Liver (tissue), 9 donors: ENCODE data around the gene CAMKMT. TPM values are rescaled to one million over a fixed set of nuclear protein-coding genes. Genes with fewer than 3 reads are reported as not detected.

Source experiments
- DNase-seq: peaks from one replicate; pipeline ENCODE4 v3.0.0-alpha.2; 2017; ENCODE audit warnings: low spot score
- H3K27ac ChIP-seq, 2 donors: one replicate each; pipeline ENCODE4 v1.7.0; 2013; ENCODE audit warnings: inconsistent platforms in 2 of 2, low read length in 2 of 2, control low read depth in 1 of 2, low read depth in 1 of 2, mild to moderate bottlenecking in 1 of 2
- H3K27me3 ChIP-seq, 4 donors: one replicate each; pipeline versions ENCODE4 v1.6.1 to v1.7.0; 2013; ENCODE audit warnings: low read length in 3 of 4, inconsistent platforms in 1 of 4, mild to moderate bottlenecking in 1 of 4, moderate library complexity in 1 of 4; ENCODE audit not compliant: control insufficient read depth in 4 of 4, insufficient read depth in 4 of 4
- H3K36me3 ChIP-seq, 4 donors: one replicate each; pipeline versions ENCODE4 v1.6.1 to v1.7.0; 2013; ENCODE audit warnings: low read length in 3 of 4, mild to moderate bottlenecking in 3 of 4, low read depth in 1 of 4, moderate library complexity in 1 of 4; ENCODE audit not compliant: control insufficient read depth in 4 of 4, insufficient read depth in 3 of 4
- H3K4me1 ChIP-seq, 4 donors: one replicate each; pipeline versions ENCODE4 v1.6.1 to v1.7.0; 2013; ENCODE audit warnings: low read length in 3 of 4, mild to moderate bottlenecking in 3 of 4, moderate library complexity in 1 of 4; ENCODE audit not compliant: control insufficient read depth in 4 of 4, insufficient read depth in 4 of 4
- H3K4me3 ChIP-seq, 3 donors: one replicate each; pipeline versions ENCODE4 v1.6.1 to v1.7.0; 2013; ENCODE audit warnings: low read length in 3 of 3, control low read depth in 1 of 3, low read depth in 1 of 3, mild to moderate bottlenecking in 1 of 3
- H3K9ac ChIP-seq, 2 donors: one replicate each; pipeline ENCODE4 v1.7.0; 2013; ENCODE audit warnings: low read length in 2 of 2, mild to moderate bottlenecking in 2 of 2, moderate library complexity in 2 of 2, control low read depth in 1 of 2, low read depth in 1 of 2
- H3K9me3 ChIP-seq, 4 donors: one replicate each; pipeline versions ENCODE4 v1.6.1 to v1.7.0; 2013; ENCODE audit warnings: low read length in 3 of 4; ENCODE audit not compliant: control insufficient read depth in 4 of 4
- EGR1 ChIP-seq, 2 donors: IDR thresholded peaks; 2 replicates each; pipeline ENCODE4 v1.6.1; 2016 to 2018; ENCODE audit warnings: antibody characterized with exemption in 2 of 2, low read depth in 2 of 2
- FOXA1 ChIP-seq: IDR thresholded peaks from 2 replicates; pipeline ENCODE4 v1.6.1; 2016; ENCODE audit warnings: antibody characterized with exemption
- FOXA2 ChIP-seq: IDR thresholded peaks from 2 replicates; pipeline ENCODE4 v1.6.1; 2016; ENCODE audit warnings: antibody characterized with exemption
- GABPA ChIP-seq, 2 donors: IDR thresholded peaks in 1 of 2; conservative IDR thresholded peaks in 1 of 2; 2 replicates each; pipeline ENCODE4 v1.6.1; 2016; ENCODE audit warnings: antibody characterized with exemption in 2 of 2, mild to moderate bottlenecking in 1 of 2, moderate library complexity in 1 of 2
- HNF4A ChIP-seq, 2 donors: conservative IDR thresholded peaks; 2 replicates each; pipeline ENCODE4 v1.6.1; 2016; ENCODE audit warnings: antibody characterized with exemption in 2 of 2, mild to moderate bottlenecking in 2 of 2
- HNF4G ChIP-seq: IDR thresholded peaks from 2 replicates; pipeline ENCODE4 v1.6.1; 2016; ENCODE audit warnings: antibody characterized with exemption
- JUND ChIP-seq, 2 donors: IDR thresholded peaks; 2 replicates each; pipeline ENCODE4 v1.6.1; 2016; ENCODE audit warnings: antibody characterized with exemption in 2 of 2
- NR2F2 ChIP-seq: IDR thresholded peaks from 2 replicates; pipeline ENCODE4 v1.6.1; 2016; ENCODE audit warnings: antibody characterized with exemption
- RAD21 ChIP-seq, 2 donors: IDR thresholded peaks; 2 replicates each; pipeline ENCODE4 v1.6.1; 2016; ENCODE audit warnings: antibody characterized with exemption in 2 of 2, mild to moderate bottlenecking in 2 of 2
- RXRA ChIP-seq, 2 donors: IDR thresholded peaks; 2 replicates each; pipeline ENCODE4 v1.6.1; 2017 to 2018; ENCODE audit warnings: antibody characterized with exemption in 2 of 2, mild to moderate bottlenecking in 1 of 2
- SP1 ChIP-seq: IDR thresholded peaks from 2 replicates; pipeline ENCODE4 v1.6.1; 2018; ENCODE audit warnings: antibody characterized with exemption, mild to moderate bottlenecking
- TAF1 ChIP-seq: conservative IDR thresholded peaks from 2 replicates; pipeline ENCODE4 v1.6.1; 2016; ENCODE audit warnings: antibody characterized with exemption, mild to moderate bottlenecking
- YY1 ChIP-seq: IDR thresholded peaks from 2 replicates; pipeline ENCODE4 v1.6.1; 2016; ENCODE audit warnings: antibody characterized with exemption, mild to moderate bottlenecking
- WGBS: extraction: QIAGEN DNeasy Blood & Tissue Kit; methylation state at CpG from one replicate; pipeline ENCODE4 v1.1.7; 2013; 5-methylcytosine and 5-hydroxymethylcytosine counted together
- polyA plus RNA-seq, 2 donors: library from polyadenylated mRNA; stranded (reverse) in 1 of 2; unstranded in 1 of 2; fragments of 200-250 nt in 1 of 2; fragments of >200 nt in 1 of 2; fragmentation: Nextera tagmentation in 1 of 2; extraction: Ambion mirVana in 1 of 2; gene quantifications; one replicate each; pipeline versions ENCODE4 v1.2.1 to v1.2.3, GENCODE V29; 2013 to 2015
- total RNA-seq, 2 donors: library from RNA; depleted of rRNA; stranded (reverse); fragments of >200 nt; gene quantifications; one replicate each; pipeline ENCODE4 v1.2.3, GENCODE V29; 2014
- TF ChIP-seq, protein P1 (sequence below): IDR thresholded peaks from 2 replicates; pipeline ENCODE4 v1.6.1; 2016; ENCODE audit warnings: antibody characterized with exemption
- TF ChIP-seq, protein P2 (sequence below): IDR thresholded peaks from 2 replicates; pipeline ENCODE4 v1.6.1; 2016; ENCODE audit warnings: antibody characterized with exemption, mild to moderate bottlenecking
- TF ChIP-seq, protein P3 (sequence below): fragments of 150-350 bp; IDR thresholded peaks from 2 replicates; pipeline ENCODE4 v1.5.1; 2017; ENCODE audit warnings: improper control_type of control experiment, low read depth, low read length; ENCODE audit not compliant: missing input control
- TF ChIP-seq, protein P4 (sequence below): IDR thresholded peaks from 2 replicates; pipeline ENCODE4 v1.6.1; 2016; ENCODE audit warnings: antibody characterized with exemption
- TF ChIP-seq, protein P5 (sequence below): IDR thresholded peaks from 2 replicates; pipeline ENCODE4 v1.6.1; 2016; ENCODE audit warnings: antibody characterized with exemption
- donor health status: healthy.
- donor health status: healthy.
- donor health status: healthy.
- donor health status: healthy.
- donor health status: healthy.

CAMKMT gene
- total and polyA plus RNA-seq, 4 donors: 1.5 to 12.7 (median 7.1) TPM

DNA sequence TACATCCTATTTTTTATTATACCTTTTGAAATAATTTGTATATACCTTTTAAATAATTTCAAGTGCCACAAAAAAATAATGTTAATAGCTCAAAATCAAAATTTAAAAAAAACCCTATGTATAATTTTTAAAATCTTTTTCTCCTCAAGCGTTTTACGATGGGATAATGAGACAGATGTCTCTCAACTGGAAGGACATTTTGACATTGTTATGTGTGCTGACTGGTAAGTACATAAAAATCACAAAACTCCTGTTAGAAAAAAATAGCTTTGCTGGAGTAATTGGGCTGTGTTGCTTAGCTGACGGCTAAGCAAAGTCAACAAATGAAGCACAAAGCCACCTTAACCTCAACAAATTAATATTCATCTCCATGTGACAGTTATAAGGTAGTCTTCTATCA lies 381.7 kb downstream of the CAMKMT start:
- H3K27me3 ChIP-seq: no peaks in the 10 kb centered on the region
- no peak overlapping the region for H3K4me3 ChIP-seq
- H3K9ac ChIP-seq: no peak overlapping the region
- H3K36me3 ChIP-seq: no peaks in the 10 kb centered on the region
- TF ChIP-seq GABPA (IDR thresholded peaks at IDR 0.05 in 1 of 2, conservative IDR thresholded peaks at IDR 0.05 in 1 of 2): no peak
- TF ChIP-seq SP1: no peak
- TF ChIP-seq JUND (IDR thresholded peaks at IDR 0.05): no peak
- TF ChIP-seq HNF4A (conservative IDR thresholded peaks at IDR 0.05): no peak
- TF ChIP-seq EGR1 (IDR thresholded peaks at IDR 0.05; ENCODE audit: low read depth in 2 of 2): no peak
- H3K9me3 ChIP-seq: no peaks in the 10 kb centered on the region
- 99% methylated on average over 3 of the region's 3 CpGs for WGBS
- no peak overlapping the region for H3K27ac ChIP-seq
- H3K4me1 ChIP-seq: peaks cover 0 to 2% (median 0%) of the 10 kb centered on the region in 4 donors
- DNase-seq: no peak

DNA sequence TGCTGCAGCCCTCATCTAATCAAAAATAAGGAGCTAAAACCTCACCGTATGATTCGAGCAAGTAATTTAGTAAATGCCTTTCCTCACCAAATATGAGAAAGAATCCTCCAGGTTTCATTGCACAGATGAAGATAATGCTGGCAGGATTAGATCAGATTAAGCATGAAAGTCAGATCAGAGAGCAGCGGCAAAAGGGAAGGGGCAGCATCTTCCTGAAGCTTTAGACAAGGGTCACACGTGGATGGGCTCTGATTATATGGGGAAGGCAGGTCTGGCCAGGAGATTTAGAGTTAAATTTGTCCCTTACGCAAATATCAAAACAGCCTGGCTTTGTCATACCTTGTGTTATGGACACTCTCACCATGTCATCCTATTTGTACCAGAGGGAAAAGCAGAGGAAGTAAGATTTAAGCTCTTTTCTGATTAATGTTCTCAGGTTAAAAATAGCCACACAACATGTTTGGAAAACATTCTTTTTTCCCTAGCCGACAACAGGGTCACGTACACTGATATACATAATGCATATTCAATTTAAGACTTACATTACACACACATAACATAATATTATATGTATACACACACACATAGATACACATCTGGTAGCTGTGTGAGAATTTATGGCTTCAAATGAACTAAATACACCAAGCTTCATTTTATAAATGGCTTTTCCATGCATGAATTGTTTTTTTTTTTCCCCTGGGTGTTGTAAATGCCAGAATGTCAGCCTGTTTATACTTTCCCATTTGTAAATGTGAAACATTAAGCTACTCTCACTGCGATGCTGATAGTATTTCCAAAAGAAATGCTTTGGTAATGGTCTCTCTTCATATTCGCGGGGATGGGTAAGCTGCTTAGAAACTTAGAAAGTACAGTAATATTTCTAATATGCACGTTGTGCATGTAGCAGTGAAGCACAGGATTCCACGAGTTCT lies 383.5 kb downstream of the CAMKMT start:
- 85% methylated on average over 12 of the region's 12 CpGs for WGBS
- DNase-seq: no peak
- Histone ChIP-seq H3K4me1 (no peaks in the 10 kb centered on the region), H3K36me3 (no peaks in the 10 kb centered on the region), H3K4me3 (no peak overlapping the region), H3K27ac (no peak overlapping the region), H3K9me3 (no peaks in the 10 kb centered on the region), H3K9ac (no peak overlapping the region), H3K27me3 (no peaks in the 10 kb centered on the region)
- no peak for TF ChIP-seq FOXA2
- TF ChIP-seq, protein P1, sequence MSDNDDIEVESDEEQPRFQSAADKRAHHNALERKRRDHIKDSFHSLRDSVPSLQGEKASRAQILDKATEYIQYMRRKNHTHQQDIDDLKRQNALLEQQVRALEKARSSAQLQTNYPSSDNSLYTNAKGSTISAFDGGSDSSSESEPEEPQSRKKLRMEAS: no peak

DNA sequence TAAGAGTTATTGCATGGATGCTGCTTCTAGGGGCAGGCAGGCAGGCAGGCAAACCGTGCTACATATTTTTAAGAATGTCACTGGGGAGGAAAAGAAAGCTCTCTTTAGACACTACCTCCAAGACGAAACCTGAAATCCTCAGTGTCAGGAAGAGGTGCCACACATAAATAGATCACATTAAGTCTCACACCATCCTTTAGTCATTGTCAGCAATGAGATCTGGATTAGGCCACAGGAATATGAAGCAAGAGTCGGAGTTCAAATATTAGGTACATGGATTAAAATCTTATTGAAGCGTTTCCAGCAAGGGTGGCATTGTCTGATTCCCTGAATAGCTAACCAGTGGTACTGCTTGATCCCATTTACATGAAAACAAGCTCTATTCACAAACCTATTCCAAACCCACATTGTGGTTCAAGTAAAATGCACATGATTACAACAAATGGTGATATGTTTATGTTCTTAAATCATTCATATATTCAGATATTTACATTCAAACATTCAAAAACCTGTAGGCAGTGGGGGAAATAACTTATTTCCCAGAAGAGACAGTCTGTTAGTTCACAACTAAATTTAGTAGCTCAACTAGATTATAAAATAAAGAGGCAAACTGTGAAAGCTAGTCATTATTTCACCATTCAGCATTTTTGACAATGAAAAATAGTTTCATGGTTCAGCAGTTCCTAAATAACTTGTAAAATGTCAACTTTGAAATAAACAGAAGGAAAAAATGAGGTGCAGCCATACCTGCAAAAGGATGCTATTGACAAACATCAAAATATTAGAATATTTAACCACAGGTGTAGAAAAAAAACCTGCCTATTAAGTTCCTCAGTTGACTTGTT lies 384.4 kb downstream of the CAMKMT start:
- Histone ChIP-seq H3K4me1 (no peaks in the 10 kb centered on the region), H3K27ac (no peak overlapping the region), H3K4me3 (no peak overlapping the region), H3K27me3 (no peaks in the 10 kb centered on the region), H3K9me3 (no peaks in the 10 kb centered on the region), H3K36me3 (no peaks in the 10 kb centered on the region), H3K9ac (no peak overlapping the region)
- DNase-seq: no peak
- 96% methylated on average over 4 of the region's 4 CpGs for WGBS
- TF ChIP-seq FOXA2 (no peak), SP1 (no peak), HNF4A (conservative IDR thresholded peaks at IDR 0.05) (no peak), NR2F2 (no peak), HNF4G (no peak), EGR1 (IDR thresholded peaks at IDR 0.05; ENCODE audit: low read depth in 2 of 2) (no peak), RAD21 (IDR thresholded peaks at IDR 0.05) (no peak), GABPA (IDR thresholded peaks at IDR 0.05 in 1 of 2, conservative IDR thresholded peaks at IDR 0.05 in 1 of 2) (no peak), JUND (IDR thresholded peaks at IDR 0.05) (no peak), TAF1 (no peak), RXRA (IDR thresholded peaks at IDR 0.05) (no peak), YY1 (no peak), FOXA1 (no peak)
- TF ChIP-seq, protein P2, sequence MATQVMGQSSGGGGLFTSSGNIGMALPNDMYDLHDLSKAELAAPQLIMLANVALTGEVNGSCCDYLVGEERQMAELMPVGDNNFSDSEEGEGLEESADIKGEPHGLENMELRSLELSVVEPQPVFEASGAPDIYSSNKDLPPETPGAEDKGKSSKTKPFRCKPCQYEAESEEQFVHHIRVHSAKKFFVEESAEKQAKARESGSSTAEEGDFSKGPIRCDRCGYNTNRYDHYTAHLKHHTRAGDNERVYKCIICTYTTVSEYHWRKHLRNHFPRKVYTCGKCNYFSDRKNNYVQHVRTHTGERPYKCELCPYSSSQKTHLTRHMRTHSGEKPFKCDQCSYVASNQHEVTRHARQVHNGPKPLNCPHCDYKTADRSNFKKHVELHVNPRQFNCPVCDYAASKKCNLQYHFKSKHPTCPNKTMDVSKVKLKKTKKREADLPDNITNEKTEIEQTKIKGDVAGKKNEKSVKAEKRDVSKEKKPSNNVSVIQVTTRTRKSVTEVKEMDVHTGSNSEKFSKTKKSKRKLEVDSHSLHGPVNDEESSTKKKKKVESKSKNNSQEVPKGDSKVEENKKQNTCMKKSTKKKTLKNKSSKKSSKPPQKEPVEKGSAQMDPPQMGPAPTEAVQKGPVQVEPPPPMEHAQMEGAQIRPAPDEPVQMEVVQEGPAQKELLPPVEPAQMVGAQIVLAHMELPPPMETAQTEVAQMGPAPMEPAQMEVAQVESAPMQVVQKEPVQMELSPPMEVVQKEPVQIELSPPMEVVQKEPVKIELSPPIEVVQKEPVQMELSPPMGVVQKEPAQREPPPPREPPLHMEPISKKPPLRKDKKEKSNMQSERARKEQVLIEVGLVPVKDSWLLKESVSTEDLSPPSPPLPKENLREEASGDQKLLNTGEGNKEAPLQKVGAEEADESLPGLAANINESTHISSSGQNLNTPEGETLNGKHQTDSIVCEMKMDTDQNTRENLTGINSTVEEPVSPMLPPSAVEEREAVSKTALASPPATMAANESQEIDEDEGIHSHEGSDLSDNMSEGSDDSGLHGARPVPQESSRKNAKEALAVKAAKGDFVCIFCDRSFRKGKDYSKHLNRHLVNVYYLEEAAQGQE: no peak
- TF ChIP-seq, protein P3, sequence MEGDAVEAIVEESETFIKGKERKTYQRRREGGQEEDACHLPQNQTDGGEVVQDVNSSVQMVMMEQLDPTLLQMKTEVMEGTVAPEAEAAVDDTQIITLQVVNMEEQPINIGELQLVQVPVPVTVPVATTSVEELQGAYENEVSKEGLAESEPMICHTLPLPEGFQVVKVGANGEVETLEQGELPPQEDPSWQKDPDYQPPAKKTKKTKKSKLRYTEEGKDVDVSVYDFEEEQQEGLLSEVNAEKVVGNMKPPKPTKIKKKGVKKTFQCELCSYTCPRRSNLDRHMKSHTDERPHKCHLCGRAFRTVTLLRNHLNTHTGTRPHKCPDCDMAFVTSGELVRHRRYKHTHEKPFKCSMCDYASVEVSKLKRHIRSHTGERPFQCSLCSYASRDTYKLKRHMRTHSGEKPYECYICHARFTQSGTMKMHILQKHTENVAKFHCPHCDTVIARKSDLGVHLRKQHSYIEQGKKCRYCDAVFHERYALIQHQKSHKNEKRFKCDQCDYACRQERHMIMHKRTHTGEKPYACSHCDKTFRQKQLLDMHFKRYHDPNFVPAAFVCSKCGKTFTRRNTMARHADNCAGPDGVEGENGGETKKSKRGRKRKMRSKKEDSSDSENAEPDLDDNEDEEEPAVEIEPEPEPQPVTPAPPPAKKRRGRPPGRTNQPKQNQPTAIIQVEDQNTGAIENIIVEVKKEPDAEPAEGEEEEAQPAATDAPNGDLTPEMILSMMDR: no peak
- TF ChIP-seq, protein P4, sequence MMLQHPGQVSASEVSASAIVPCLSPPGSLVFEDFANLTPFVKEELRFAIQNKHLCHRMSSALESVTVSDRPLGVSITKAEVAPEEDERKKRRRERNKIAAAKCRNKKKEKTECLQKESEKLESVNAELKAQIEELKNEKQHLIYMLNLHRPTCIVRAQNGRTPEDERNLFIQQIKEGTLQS: no peak
- TF ChIP-seq, protein P5, sequence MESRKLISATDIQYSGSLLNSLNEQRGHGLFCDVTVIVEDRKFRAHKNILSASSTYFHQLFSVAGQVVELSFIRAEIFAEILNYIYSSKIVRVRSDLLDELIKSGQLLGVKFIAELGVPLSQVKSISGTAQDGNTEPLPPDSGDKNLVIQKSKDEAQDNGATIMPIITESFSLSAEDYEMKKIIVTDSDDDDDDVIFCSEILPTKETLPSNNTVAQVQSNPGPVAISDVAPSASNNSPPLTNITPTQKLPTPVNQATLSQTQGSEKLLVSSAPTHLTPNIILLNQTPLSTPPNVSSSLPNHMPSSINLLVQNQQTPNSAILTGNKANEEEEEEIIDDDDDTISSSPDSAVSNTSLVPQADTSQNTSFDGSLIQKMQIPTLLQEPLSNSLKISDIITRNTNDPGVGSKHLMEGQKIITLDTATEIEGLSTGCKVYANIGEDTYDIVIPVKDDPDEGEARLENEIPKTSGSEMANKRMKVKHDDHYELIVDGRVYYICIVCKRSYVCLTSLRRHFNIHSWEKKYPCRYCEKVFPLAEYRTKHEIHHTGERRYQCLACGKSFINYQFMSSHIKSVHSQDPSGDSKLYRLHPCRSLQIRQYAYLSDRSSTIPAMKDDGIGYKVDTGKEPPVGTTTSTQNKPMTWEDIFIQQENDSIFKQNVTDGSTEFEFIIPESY: no peak
